GM23338 (cell line): ENCODE results near the gene MIX23.

Source experiments
- CREB1 ChIP-seq: fragments of 250-450 bp; sonication (Bioruptor Pico); IDR thresholded peaks from 2 replicates; pipeline ENCODE4 v1.5.0; 2020; ENCODE audit warnings: low read depth, mild to moderate bottlenecking, moderate library complexity
- EZH2 ChIP-seq: fragments of 200-600 bp; sonication (generic); IDR thresholded peaks from one replicate; pipeline ENCODE4 v1.8.0; 2017; ENCODE audit warnings: antibody characterized with exemption, mild to moderate bottlenecking, low read depth; ENCODE audit not compliant: unreplicated experiment
- EZH2phosphoT487 ChIP-seq: fragments of 200-600 bp; sonication (generic); IDR thresholded peaks from one replicate; pipeline ENCODE4 v1.8.1; 2018; ENCODE audit warnings: antibody characterized with exemption; ENCODE audit not compliant: unreplicated experiment
- JUNB ChIP-seq: IDR thresholded peaks from one replicate; pipeline ENCODE4 v1.6.1; 2016; ENCODE audit warnings: antibody characterized with exemption; ENCODE audit not compliant: unreplicated experiment
- POLR2AphosphoS5 ChIP-seq: IDR thresholded peaks from 2 replicates; pipeline ENCODE4 v1.6.1; 2016; ENCODE audit warnings: antibody characterized with exemption, low read depth
- TF ChIP-seq, protein P1 (sequence below), 2 experiments: fragments of 200-600 bp in 1 of 2; sonication (generic) in 1 of 2; conservative IDR thresholded peaks; 2 replicates each; pipeline versions ENCODE4 v1.5.1 to v1.6.1; 2016 to 2017; ENCODE audit warnings: antibody characterized with exemption in 2 of 2, low read depth in 2 of 2, mild to moderate bottlenecking in 2 of 2, moderate library complexity in 1 of 2
- TF ChIP-seq, protein P2 (sequence below): IDR thresholded peaks from one replicate; pipeline ENCODE4 v1.6.1; 2018; ENCODE audit warnings: antibody characterized with exemption; ENCODE audit not compliant: unreplicated experiment
- TF ChIP-seq, protein P3 (sequence below): IDR thresholded peaks from 2 replicates; pipeline ENCODE4 v1.6.1; 2016; ENCODE audit warnings: antibody characterized with exemption
- TF ChIP-seq, protein P4 (sequence below): fragments of 250-450 bp; sonication (Bioruptor Pico); IDR thresholded peaks from 2 replicates; pipeline ENCODE4 v1.5.0; 2020; ENCODE audit warnings: mild to moderate bottlenecking, moderate library complexity

DNA sequence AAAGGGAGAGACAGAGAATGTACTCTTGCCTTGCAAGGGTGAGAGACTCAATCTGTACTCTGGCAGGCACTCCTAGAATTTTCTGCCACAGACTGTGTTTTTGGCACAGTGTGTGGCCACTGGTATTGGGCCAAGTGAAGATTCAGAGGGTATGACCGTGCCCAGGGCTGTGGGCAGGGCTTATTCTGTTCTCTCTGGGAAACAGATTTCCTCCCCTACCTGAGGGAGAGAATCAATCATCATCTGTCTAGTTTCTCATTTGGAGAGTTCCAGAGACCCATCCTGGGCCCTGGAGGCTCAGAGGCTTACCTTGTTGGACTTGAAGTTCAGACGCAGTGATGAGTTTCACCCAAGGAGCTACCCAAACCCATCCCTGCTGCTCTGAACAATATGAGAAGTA, 29.8 kb downstream of the MIX23 start:
- TF ChIP-seq, protein P1, sequence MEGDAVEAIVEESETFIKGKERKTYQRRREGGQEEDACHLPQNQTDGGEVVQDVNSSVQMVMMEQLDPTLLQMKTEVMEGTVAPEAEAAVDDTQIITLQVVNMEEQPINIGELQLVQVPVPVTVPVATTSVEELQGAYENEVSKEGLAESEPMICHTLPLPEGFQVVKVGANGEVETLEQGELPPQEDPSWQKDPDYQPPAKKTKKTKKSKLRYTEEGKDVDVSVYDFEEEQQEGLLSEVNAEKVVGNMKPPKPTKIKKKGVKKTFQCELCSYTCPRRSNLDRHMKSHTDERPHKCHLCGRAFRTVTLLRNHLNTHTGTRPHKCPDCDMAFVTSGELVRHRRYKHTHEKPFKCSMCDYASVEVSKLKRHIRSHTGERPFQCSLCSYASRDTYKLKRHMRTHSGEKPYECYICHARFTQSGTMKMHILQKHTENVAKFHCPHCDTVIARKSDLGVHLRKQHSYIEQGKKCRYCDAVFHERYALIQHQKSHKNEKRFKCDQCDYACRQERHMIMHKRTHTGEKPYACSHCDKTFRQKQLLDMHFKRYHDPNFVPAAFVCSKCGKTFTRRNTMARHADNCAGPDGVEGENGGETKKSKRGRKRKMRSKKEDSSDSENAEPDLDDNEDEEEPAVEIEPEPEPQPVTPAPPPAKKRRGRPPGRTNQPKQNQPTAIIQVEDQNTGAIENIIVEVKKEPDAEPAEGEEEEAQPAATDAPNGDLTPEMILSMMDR (conservative IDR thresholded peaks at IDR 0.05; ENCODE audit: low read depth in 2 of 2), result no peak
- TF ChIP-seq CREB1 (CRISPR knock-in tag), result no peak
- no peak for TF ChIP-seq EZH2
- TF ChIP-seq, protein P2, sequence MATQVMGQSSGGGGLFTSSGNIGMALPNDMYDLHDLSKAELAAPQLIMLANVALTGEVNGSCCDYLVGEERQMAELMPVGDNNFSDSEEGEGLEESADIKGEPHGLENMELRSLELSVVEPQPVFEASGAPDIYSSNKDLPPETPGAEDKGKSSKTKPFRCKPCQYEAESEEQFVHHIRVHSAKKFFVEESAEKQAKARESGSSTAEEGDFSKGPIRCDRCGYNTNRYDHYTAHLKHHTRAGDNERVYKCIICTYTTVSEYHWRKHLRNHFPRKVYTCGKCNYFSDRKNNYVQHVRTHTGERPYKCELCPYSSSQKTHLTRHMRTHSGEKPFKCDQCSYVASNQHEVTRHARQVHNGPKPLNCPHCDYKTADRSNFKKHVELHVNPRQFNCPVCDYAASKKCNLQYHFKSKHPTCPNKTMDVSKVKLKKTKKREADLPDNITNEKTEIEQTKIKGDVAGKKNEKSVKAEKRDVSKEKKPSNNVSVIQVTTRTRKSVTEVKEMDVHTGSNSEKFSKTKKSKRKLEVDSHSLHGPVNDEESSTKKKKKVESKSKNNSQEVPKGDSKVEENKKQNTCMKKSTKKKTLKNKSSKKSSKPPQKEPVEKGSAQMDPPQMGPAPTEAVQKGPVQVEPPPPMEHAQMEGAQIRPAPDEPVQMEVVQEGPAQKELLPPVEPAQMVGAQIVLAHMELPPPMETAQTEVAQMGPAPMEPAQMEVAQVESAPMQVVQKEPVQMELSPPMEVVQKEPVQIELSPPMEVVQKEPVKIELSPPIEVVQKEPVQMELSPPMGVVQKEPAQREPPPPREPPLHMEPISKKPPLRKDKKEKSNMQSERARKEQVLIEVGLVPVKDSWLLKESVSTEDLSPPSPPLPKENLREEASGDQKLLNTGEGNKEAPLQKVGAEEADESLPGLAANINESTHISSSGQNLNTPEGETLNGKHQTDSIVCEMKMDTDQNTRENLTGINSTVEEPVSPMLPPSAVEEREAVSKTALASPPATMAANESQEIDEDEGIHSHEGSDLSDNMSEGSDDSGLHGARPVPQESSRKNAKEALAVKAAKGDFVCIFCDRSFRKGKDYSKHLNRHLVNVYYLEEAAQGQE, result no peak
- TF ChIP-seq, protein P3, sequence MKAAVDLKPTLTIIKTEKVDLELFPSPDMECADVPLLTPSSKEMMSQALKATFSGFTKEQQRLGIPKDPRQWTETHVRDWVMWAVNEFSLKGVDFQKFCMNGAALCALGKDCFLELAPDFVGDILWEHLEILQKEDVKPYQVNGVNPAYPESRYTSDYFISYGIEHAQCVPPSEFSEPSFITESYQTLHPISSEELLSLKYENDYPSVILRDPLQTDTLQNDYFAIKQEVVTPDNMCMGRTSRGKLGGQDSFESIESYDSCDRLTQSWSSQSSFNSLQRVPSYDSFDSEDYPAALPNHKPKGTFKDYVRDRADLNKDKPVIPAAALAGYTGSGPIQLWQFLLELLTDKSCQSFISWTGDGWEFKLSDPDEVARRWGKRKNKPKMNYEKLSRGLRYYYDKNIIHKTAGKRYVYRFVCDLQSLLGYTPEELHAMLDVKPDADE, result no peak
- TF ChIP-seq POLR2AphosphoS5, result no peak
- no peak for TF ChIP-seq JUNB
- no peak for TF ChIP-seq EZH2phosphoT487
- TF ChIP-seq, protein P4, sequence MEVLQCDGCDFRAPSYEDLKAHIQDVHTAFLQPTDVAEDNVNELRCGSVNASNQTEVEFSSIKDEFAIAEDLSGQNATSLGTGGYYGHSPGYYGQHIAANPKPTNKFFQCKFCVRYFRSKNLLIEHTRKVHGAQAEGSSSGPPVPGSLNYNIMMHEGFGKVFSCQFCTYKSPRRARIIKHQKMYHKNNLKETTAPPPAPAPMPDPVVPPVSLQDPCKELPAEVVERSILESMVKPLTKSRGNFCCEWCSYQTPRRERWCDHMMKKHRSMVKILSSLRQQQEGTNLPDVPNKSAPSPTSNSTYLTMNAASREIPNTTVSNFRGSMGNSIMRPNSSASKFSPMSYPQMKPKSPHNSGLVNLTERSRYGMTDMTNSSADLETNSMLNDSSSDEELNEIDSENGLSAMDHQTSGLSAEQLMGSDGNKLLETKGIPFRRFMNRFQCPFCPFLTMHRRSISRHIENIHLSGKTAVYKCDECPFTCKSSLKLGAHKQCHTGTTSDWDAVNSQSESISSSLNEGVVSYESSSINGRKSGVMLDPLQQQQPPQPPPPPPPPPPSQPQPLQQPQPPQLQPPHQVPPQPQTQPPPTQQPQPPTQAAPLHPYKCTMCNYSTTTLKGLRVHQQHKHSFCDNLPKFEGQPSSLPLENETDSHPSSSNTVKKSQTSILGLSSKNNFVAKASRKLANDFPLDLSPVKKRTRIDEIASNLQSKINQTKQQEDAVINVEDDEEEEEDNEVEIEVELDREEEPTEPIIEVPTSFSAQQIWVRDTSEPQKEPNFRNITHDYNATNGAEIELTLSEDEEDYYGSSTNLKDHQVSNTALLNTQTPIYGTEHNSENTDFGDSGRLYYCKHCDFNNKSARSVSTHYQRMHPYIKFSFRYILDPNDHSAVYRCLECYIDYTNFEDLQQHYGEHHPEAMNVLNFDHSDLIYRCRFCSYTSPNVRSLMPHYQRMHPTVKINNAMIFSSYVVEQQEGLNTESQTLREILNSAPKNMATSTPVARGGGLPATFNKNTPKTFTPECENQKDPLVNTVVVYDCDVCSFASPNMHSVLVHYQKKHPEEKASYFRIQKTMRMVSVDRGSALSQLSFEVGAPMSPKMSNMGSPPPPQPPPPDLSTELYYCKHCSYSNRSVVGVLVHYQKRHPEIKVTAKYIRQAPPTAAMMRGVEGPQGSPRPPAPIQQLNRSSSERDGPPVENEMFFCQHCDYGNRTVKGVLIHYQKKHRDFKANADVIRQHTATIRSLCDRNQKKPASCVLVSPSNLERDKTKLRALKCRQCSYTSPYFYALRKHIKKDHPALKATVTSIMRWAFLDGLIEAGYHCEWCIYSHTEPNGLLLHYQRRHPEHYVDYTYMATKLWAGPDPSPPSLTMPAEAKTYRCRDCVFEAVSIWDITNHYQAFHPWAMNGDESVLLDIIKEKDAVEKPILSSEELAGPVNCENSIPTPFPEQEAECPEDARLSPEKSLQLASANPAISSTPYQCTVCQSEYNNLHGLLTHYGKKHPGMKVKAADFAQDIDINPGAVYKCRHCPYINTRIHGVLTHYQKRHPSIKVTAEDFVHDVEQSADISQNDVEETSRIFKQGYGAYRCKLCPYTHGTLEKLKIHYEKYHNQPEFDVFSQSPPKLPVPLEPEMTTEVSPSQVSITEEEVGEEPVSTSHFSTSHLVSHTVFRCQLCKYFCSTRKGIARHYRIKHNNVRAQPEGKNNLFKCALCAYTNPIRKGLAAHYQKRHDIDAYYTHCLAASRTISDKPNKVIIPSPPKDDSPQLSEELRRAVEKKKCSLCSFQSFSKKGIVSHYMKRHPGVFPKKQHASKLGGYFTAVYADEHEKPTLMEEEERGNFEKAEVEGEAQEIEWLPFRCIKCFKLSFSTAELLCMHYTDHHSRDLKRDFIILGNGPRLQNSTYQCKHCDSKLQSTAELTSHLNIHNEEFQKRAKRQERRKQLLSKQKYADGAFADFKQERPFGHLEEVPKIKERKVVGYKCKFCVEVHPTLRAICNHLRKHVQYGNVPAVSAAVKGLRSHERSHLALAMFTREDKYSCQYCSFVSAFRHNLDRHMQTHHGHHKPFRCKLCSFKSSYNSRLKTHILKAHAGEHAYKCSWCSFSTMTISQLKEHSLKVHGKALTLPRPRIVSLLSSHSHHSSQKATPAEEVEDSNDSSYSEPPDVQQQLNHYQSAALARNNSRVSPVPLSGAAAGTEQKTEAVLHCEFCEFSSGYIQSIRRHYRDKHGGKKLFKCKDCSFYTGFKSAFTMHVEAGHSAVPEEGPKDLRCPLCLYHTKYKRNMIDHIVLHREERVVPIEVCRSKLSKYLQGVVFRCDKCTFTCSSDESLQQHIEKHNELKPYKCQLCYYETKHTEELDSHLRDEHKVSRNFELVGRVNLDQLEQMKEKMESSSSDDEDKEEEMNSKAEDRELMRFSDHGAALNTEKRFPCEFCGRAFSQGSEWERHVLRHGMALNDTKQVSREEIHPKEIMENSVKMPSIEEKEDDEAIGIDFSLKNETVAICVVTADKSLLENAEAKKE (CRISPR knock-in tag), result no peak
